HG03565 (cell line): ENCODE results near the gene PDGFD.

ENCODE experiments used
- ATAC-seq: cut with Tn5 transposase; IDR thresholded peaks from one replicate; pipeline ENCODE4 v1.9.1; 2021; ENCODE audit warnings: mild to moderate bottlenecking, moderate library complexity; ENCODE audit not compliant: unreplicated experiment

Gene PDGFD

GRCh38 chr11:104095791-104096190 is 68.2 kb downstream of the PDGFD start:
- ATAC-seq = no peak

GRCh38 chr11:104094576-104094975 is 69.4 kb downstream of the PDGFD start:
- ATAC-seq = no peak

GRCh38 chr11:104093426-104094280 is 70.3 kb downstream of the PDGFD start:
- no peak for ATAC-seq

GRCh38 chr11:104092744-104093143 is 71.2 kb downstream of the PDGFD start:
- no peak for ATAC-seq

- no peak for ATAC-seq
These were observed 72.5 kb downstream of the PDGFD start for GRCh38 chr11:104091281-104092096.

GRCh38 chr11:104090767-104091166 is 73.2 kb downstream of the PDGFD start:
- no peak for ATAC-seq

GRCh38 chr11:104089481-104089880 is 74.5 kb downstream of the PDGFD start:
- no peak for ATAC-seq

DNA sequence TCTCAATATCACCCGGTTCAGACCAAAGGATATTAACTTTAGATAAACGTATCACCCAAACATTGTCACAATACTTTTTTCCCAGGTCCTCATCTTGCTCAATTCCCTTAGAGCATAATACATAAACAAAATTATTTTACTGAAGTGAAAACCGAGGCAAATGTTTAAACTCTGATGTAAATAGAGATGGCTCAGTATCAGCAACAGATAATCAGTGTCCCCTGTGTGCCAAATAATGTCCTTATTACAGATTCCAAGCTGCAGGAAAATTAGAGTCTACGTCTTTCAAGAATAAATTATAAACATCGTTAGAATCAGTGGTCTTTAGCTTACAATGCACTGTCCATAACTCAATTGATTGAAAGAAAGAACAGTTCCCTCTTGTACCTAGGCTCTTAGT is 77.3 kb downstream of the PDGFD start:
- ATAC-seq = no peak

DNA sequence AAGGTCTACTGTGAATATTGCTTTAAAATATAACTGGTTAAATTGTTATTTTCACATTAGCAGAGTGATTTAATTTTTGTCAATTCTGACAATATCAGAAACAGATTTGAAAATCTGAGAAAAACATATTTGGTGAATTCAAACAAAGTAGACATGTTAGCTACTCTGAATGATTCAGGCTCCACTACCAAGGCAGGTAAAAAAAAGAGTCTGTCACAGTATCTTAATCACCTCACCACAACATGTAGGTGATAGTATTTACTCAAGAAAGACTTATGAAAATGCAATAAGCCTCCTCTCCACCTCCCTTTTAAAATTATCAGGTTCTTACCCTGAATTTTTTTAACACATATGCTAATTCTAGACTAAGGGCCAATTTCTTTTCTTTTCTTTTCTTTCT is 85.0 kb downstream of the PDGFD start:
- ATAC-seq = no peak

- no peak for ATAC-seq
These were observed 85.7 kb downstream of the PDGFD start for GRCh38 chr11:104078245-104078644.

DNA sequence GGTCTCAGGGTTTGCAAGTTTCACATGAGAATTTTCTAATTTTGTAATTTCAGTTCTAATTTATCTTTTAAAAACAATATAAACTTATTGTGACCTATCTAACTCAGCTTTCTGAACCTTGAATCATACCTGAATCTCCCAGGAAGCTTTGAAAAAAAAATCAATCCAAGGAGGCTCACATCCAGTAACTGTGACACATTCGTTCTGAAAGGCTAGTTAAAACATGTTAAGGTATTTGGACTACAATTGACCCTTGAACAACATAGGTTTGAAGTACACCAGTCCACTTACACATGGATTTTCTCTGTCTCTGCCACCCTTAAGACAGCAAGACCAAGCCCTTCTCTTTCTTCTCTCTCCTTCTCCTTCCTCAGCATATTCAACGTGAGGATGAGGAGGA is 87.5 kb downstream of the PDGFD start:
- no peak for ATAC-seq

DNA sequence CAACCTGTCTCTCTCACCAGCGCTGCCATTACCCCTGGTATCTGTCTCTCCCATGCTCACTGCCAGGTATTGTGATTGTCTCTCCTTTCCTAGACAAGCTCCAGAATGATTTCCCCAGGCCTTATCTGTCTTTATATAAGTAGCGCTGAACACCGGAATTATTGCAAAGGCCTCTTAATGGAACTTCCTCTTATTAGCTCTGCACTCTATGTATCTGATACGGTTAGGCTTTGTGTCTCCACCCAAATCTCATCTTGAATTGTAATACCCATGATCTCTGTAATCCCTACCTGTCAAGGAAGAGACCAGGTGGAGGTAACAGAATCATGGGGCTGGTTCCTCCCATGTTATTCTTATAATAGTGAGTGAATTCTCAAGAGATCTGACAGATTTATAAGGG is 88.2 kb downstream of the PDGFD start:
- ATAC-seq = no peak

DNA sequence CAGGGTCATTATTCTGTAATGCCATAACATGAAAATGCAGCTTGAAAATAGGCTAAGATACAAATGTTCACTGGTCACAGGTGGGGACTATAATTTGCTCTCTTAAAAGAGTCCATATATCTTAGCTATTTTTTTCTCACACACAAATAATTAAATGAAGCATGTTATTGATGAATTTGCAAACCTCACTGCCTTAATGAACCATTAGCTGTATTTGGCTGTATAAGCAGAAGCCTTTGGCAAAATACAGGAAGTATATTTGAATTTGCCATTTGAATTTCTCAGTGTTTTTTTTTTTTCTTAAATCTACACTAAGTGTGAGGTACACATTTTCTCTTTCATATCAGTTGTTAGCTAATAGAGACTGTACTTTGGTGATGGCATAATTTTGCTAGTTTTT is 88.9 kb downstream of the PDGFD start:
- no peak for ATAC-seq

DNA sequence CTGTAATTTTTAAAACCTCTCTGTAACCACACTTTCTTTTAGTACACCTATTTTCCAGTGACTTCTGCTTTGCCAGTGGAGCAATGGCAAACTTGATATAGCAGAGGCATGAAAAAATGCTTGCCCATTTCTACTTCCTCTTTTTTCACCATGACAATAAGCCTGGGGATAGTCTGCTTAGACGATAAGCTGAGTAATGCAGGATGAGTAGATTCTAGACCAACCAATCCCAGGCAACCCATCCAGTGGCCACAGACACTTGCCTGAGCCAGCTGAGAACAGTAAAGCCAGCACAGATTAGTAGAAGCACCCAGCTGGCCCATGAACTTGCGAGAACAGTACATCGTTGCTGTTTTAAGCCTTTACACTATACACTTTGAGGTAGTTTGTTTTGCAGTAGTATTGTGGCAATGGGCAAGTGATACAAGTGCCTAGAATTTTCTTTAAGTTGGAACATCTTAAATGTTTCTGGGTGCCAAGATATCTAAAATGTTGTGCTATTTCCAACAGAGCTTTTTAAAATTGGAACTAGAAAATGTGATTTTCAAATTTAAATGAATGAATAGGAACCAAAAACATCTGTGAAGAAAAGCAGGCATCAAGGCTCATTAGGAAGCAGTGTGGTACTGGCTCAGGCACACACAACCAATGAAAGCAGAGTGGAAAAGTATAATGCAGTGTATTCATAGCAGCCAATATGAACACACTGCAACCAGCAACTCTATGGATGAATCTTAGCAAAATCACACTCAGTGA is 89.8 kb downstream of the PDGFD start:
- ATAC-seq = peak; percentile 84

DNA sequence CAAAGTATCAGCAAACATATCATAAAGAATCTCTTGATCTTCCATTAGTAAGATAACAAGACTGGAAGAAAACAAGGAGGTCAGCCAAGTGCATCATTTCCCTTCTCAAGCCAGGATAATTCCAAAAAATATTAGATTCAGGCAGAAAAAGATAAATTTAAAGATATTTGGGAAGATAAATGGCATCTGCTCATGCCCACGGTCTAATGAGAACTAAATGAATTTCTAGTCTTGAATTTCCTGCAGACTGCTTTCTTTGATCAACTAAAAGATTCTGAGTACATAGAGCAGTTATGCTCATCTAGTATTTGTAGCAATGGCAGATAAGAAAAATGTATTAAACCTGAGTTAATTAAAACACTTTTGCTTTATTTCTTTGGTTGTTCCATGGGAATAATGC is 96.4 kb downstream of the PDGFD start:
- no peak for ATAC-seq

DNA sequence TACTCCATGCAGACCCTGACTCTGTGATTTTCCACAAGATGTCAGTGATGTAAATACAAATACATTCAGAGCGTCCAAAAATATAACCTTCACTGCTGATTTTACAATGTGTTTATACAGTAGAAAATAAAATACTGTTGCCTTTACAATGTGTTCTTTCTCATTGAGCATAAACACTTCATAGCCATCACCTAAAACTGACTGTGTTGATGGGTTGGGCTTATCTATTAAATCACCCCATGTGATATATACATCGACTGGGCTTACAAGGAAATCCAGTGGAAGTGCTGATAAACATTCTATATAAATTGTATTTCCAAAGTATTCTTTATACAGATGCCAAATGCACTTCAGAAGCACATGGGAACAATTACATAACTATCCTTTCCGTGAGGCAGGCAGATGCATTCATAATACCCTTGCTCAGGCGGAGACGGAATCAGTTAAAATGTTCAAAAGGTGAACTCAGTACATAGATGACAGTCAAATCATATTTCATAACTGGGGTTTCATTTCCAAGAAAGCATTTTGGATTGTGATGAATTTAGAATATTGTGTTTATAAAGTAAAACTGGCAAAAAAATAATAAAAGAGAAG is 99.8 kb downstream of the PDGFD start:
- no peak for ATAC-seq

DNA sequence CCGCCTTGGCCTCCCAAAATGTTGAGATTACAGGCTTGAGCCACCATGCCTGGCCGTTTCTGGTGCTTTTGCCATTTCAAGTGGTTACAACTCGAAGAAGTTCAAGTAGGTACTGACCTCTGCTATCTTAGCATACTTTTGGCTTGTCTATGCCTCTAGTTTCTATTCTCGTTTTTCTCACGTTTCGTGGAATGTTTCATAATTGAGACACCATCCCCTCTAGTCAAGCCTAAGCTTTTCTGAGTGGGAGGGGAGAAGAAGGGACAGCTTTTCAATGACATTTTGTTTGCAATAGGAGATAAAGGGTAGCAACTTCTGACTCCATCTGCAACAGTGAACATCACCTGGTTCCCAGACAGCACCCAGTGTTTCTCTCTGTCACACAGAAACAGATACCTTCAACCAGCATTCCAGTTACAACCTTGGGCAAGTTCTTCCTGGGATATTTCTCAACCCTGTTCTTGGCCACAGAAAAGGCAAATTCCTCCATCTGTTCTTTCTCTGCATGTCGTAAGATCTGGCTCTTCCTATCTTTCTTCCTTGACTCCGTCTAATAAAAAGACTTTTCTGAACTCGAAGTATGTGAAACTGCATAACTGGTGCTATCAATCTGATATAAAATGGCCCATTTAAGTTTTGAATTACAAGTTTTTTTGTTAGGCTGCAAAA is 102.0 kb downstream of the PDGFD start:
- no peak for ATAC-seq

GRCh38 chr11:104060820-104061219 is 103.1 kb downstream of the PDGFD start:
- ATAC-seq = peak; percentile 74

GRCh38 chr11:104060004-104060794 is 103.7 kb downstream of the PDGFD start:
- ATAC-seq = no peak

DNA sequence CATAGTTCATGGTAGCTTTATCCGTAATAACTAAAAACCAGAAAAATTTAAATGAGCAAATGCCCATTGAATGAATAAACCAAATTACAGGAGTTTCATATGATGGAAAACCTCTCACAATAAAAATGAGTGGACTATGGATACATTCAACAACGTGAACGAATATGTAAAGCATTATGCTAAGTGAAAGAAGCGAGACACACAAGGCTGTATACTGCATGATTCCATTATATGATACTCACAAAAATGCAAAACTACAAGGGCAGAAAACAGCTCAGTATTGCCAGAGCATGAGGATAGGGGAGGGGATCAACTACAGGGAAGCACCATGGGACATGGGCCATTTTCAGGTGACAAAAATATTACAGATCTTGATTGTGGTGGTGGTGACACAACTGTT is 105.3 kb downstream of the PDGFD start:
- ATAC-seq = no peak
